Measurements from ENCODE around the gene GPNMB.
"Not testable (repeated sequence)": the region's sequence is repeated elsewhere in the genome, so short reads cannot be mapped to it uniquely, and the experiment has no call there.

GRCh38 chr7:23312141-23312540 is 65.6 kb downstream of the GPNMB start:
- not testable (repeated sequence) for TF ChIP-seq CTCF (IDR thresholded peaks at IDR 0.05; ENCODE audit: low read length); EZH2 (IDR thresholded peaks at IDR 0.05; ENCODE audit: borderline replicate concordance, low read length)
